KOPT-K1 (cell line): Measurements from ENCODE around the gene PNP.
"Not testable (repeated sequence)": the region's sequence is repeated elsewhere in the genome, so short reads cannot be mapped to it uniquely, and the experiment has no call there.

Experiments used
- H3K27ac ChIP-seq: fragments of 200-600 bp; sonication (generic); 2 replicates; pipeline ENCODE4 v1.5.1; 2016; ENCODE audit warnings: antibody characterized with exemption, mild to moderate bottlenecking, low read depth, low read length; ENCODE audit not compliant: poor library complexity, severe bottlenecking
- H3K36me3 ChIP-seq: fragments of 200-600 bp; sonication (generic); 2 replicates; pipeline ENCODE4 v1.5.1; 2017; ENCODE audit warnings: antibody characterized with exemption, mild to moderate bottlenecking, low read length, moderate library complexity; ENCODE audit not compliant: insufficient read depth
- H3K9me3 ChIP-seq: fragments of 200-600 bp; sonication (generic); 2 replicates; pipeline ENCODE4 v1.5.1; 2017; ENCODE audit warnings: antibody characterized with exemption, low read length, mild to moderate bottlenecking; ENCODE audit not compliant: insufficient read depth, poor library complexity, severe bottlenecking

PNP gene

GRCh38 chr14:20494935-20495766 lies 25.9 kb downstream of the PNP start:
- Histone ChIP-seq H3K9me3 (no peaks in the 10 kb centered on the region), H3K27ac (no peak overlapping the region), H3K36me3 (no peaks in the 10 kb centered on the region)

- Histone ChIP-seq H3K9me3 (no peaks in the 10 kb centered on the region), H3K27ac (no peak overlapping the region), H3K36me3 (no peaks in the 10 kb centered on the region)
Observed at GRCh38 chr14:20498622-20499021, 29.4 kb downstream of the PNP start.

GRCh38 chr14:20499108-20499507 lies 29.9 kb downstream of the PNP start:
- Histone ChIP-seq H3K9me3 (no peaks in the 10 kb centered on the region), H3K27ac (no peak overlapping the region), H3K36me3 (no peaks in the 10 kb centered on the region)

- Histone ChIP-seq H3K9me3 (no peaks in the 10 kb centered on the region), H3K36me3 (no peaks in the 10 kb centered on the region), H3K27ac (no peak overlapping the region)
Observed at GRCh38 chr14:20499881-20500280, 30.7 kb downstream of the PNP start.

- Histone ChIP-seq H3K36me3 (no peaks in the 10 kb centered on the region), H3K27ac (no peak overlapping the region), H3K9me3 (no peaks in the 10 kb centered on the region)
Observed at GRCh38 chr14:20501346-20501745, 32.1 kb downstream of the PNP start.

- H3K36me3 ChIP-seq: no peaks in the 10 kb centered on the region
Observed at GRCh38 chr14:20503898-20504297, 34.7 kb downstream of the PNP start.

GRCh38 chr14:20506276-20506675 lies 37.1 kb downstream of the PNP start:
- not testable (repeated sequence) for H3K9me3 ChIP-seq, H3K36me3 ChIP-seq

More at GRCh38 chr14:20503898-20504297, 34.7 kb downstream of the PNP start:
- Histone ChIP-seq H3K27ac (no peak overlapping the region), H3K9me3 (no peaks in the 10 kb centered on the region)

GRCh38 chr14:20506752-20507151 lies 37.5 kb downstream of the PNP start:
- H3K9me3 ChIP-seq, H3K27ac ChIP-seq, H3K36me3 ChIP-seq: not testable (repeated sequence)

More at GRCh38 chr14:20506276-20506675, 37.1 kb downstream of the PNP start:
- not testable (repeated sequence) for H3K27ac ChIP-seq

- H3K36me3 ChIP-seq, H3K27ac ChIP-seq, H3K9me3 ChIP-seq: not testable (repeated sequence)
Observed at GRCh38 chr14:20507537-20507936, 38.3 kb downstream of the PNP start.

GRCh38 chr14:20508367-20508766 lies 39.2 kb downstream of the PNP start:
- H3K36me3 ChIP-seq: no peaks in the 10 kb centered on the region
- H3K9me3 ChIP-seq: no peaks in the 10 kb centered on the region
- H3K27ac ChIP-seq: no peak overlapping the region

- H3K27ac ChIP-seq: no peak overlapping the region
- H3K9me3 ChIP-seq: no peaks in the 10 kb centered on the region
- H3K36me3 ChIP-seq: no peaks in the 10 kb centered on the region
Observed at GRCh38 chr14:20512177-20512905, 43.1 kb downstream of the PNP start.

- no peaks in the 10 kb centered on the region for H3K9me3 ChIP-seq
Observed at GRCh38 chr14:20515846-20516245, 46.6 kb downstream of the PNP start.

GRCh38 chr14:20516921-20517320 lies 47.7 kb downstream of the PNP start:
- Histone ChIP-seq H3K36me3 (no peaks in the 10 kb centered on the region), H3K9me3 (no peaks in the 10 kb centered on the region), H3K27ac (no peak overlapping the region)

More at GRCh38 chr14:20515846-20516245, 46.6 kb downstream of the PNP start:
- Histone ChIP-seq H3K27ac (no peak overlapping the region), H3K36me3 (no peaks in the 10 kb centered on the region)

GRCh38 chr14:20522332-20522731 lies 53.1 kb downstream of the PNP start:
- no peaks in the 10 kb centered on the region for H3K9me3 ChIP-seq
- H3K36me3 ChIP-seq: no peaks in the 10 kb centered on the region
- H3K27ac ChIP-seq: no peak overlapping the region

GRCh38 chr14:20524027-20524426 lies 54.8 kb downstream of the PNP start:
- Histone ChIP-seq H3K9me3 (no peaks in the 10 kb centered on the region), H3K27ac (no peak overlapping the region)

More at GRCh38 chr14:20524027-20524426, 54.8 kb downstream of the PNP start:
- no peaks in the 10 kb centered on the region for H3K36me3 ChIP-seq
